GM21529 (cell line): Measurements from ENCODE around the gene RAD9B.
A peak's percentile ranks its signal among the peaks of the same experiment; 100 is the strongest.
"Not testable (repeated sequence)": the region's sequence is repeated elsewhere in the genome, so short reads cannot be mapped to it uniquely, and the experiment has no call there.

ENCODE experiments used
- ATAC-seq: cut with Tn5 transposase; IDR thresholded peaks from one replicate; pipeline ENCODE4 v1.9.1; 2021; ENCODE audit not compliant: unreplicated experiment

The RAD9B gene

DNA sequence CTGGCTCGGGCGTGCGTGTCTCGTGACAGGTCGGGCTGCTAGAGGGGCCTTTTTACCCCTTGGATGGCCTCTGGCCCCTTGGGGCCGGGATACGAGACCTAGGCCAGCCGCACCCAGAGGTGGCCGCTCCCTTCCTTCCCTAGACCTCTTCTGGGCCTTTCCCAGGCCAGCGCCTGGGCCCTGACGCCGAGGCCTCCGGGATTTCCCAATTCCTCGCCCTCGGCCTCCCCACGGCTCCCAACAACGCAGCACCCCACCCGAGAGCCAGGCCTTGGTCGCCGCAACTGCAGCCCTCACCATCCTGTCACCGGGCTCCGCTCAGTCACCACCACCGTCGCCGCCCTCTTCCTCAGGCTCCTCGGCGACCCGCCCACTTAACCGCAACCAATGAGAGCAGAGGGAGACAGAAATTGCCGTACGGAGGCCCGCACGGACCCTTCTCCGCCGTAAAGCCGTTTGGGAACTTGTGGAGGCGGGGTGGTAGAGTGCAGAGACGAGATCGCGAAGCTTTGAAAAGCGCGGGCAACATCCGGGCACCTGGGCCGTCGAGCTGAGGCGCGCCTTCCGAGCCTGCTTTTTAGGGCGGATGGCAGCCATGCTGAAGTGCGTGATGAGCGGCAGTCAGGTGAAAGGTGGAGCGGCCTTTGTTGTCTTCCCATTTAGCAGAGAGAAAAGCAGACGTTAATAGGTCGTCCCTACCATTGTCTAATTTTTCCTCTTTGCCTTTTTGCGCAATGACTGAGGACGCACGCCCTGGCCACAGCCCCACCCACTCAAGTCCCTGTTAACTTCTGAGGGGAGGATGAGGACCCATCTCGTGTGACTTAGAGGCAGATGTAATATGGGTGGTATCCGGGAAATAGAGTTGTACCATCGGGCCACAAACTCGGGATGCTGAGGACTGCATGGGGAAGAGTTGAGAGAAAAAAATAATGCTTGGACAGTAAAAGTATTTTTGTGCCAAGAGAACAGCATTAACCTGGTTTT lies at the start of gene RAD9B, which contains the start of gene VPS29:
RAD9B (plus strand) TSS at position 580 of the 987 bp plus-strand sequence; CDS start at position 587, 7 bp downstream.
VPS29 (minus strand) TSS at position 360 of the 987 bp plus-strand sequence; CDS start at position 300, 60 bp downstream.
- ATAC-seq = peak; percentile 91

DNA sequence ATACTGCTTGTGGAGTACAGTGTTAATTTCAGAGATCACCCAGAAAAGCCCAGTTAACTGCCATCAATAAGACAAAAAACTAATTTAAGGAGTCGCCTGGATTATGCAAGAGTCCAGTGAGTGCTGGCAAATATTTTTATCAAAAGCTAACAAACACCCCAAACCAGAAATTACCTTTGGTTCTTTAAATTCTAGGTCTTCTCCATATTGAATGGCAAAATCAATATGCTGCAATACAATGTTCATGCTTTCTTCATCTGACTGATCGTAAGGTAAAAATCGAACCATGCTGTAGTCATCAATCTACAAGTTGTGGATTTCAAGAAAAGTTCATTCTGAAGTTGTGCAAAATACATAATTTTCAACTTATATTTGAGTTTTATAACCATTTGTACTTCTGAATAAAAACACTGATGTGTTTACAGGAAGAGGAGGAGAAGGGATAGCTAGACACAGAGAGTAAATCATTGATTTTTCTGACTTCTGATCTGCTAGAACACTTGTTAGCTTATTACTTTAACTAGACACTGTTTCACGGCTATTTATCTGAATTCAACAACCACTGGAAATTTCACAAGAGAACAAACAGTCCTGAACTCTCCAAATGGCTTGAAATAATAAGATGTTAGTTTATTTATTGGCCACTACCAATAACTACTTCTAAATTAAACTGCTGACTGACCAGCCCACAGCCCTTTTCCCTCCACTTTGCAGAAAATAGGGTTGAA lies 48.4 kb upstream of the RAD9B start:
- ATAC-seq = no peak

DNA sequence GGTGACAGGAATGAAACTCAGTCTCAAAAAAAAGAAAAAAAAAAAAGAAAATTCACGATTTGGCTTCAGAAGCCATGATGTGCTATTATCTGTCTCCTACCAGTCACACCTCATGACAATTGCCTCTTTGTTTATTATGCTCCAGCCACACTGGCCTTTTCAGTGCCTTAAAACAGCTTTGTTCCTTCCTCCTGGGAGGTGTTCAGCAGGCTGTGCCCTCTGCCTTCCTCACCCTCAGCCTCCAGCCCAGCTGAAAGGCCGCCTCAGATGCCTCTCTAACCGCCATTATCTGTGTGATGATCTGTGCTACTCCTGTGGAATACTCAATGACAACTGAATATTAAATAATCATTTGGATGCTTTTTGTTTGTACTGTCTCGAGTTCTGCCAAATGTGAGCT lies 43.4 kb upstream of the RAD9B start:
- ATAC-seq = no peak

DNA sequence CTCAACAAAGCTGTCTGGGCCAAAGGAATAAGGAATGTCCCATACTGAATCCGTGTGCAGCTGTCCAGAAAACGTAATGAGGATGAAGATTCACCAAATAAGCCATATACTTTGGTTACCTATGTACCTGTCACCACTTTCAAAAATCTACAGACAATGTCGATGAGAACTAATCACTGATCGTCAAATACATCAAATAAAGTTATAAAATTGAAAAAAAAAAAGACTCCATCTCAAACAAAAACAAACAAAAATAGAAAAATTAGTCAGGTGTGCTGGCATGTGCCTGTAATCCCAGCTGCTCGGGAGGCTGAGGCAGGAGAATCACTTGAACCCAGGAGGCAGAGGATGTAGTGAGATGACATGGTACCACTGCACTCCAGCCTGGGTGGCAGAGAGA lies 40.9 kb upstream of the RAD9B start:
- ATAC-seq = not testable (repeated sequence)

DNA sequence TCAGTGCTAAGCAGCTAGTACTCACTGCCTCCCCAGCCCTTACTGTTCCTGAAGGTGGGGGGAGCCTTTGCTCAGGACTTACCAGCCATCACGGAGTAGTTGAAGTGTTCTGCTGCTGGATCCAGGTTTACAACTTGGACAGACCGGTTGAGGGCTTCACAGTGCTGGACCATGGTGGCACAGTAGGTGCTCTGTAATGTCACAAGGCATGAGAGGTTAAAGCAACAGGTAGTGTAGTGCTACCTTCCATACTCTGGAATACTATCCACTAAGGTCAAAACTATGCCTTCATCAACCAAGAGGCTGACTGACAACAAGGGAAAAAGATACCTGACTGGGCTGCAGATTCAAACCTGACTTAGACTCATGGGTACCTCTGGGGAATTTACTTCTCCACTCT lies 37.1 kb upstream of the RAD9B start:
- no peak for ATAC-seq

DNA sequence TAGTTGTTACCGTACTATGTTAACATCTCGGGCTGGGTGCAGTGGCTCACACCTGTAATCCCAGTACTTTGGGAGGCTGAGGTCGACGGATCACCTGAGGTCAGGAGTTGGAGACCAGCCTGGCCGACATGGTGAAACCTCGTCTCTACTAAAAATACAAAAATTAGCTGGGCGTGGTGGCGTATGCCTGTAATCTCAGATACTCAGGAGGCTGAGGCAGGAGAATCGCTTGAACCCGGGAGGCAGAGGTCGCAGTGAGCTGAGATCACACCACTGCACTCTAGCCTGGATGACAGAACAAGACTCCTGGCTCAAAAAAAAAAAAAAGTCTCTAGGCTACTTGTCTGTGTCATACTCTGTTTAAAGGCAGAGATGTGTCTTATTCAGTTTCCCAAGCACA lies 36.4 kb upstream of the RAD9B start:
- not testable (repeated sequence) for ATAC-seq

DNA sequence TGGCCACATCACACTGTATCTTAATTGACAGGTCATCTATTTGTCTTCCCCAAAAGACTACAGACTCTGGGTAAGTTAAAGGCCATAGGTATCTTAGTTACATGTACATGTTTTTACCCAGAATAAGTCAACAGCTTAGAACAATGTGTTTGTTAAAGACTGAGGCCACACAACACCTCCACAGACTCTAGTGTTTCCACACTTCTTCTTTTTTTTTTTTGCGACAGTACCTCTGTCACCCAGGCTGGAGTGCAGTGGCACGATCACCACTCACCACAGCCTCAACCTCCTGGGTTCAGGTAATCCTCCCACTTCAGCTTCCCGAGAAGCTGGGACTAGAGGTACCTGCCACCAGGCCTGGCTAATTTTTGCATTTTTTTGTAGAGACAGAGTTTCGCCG lies 35.3 kb upstream of the RAD9B start:
- ATAC-seq = no peak

DNA sequence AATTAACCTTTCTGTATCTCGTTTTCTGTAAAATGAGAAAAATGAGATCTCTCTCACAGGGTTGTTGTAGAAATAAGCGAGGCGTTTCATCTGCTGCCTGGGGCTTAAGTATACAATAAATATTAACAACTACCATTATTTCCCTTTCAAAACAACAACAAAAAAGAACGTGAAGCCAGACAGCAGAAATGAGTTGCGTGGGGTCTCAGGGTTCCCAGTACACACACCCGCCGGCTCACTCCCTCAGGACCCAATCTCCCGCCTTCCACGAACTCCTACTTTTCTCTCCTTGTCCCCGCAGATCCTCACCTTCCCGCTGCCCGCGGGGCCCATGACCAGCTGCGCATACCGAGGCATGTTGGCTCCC lies 34.3 kb upstream of the RAD9B start:
- ATAC-seq = no peak

DNA sequence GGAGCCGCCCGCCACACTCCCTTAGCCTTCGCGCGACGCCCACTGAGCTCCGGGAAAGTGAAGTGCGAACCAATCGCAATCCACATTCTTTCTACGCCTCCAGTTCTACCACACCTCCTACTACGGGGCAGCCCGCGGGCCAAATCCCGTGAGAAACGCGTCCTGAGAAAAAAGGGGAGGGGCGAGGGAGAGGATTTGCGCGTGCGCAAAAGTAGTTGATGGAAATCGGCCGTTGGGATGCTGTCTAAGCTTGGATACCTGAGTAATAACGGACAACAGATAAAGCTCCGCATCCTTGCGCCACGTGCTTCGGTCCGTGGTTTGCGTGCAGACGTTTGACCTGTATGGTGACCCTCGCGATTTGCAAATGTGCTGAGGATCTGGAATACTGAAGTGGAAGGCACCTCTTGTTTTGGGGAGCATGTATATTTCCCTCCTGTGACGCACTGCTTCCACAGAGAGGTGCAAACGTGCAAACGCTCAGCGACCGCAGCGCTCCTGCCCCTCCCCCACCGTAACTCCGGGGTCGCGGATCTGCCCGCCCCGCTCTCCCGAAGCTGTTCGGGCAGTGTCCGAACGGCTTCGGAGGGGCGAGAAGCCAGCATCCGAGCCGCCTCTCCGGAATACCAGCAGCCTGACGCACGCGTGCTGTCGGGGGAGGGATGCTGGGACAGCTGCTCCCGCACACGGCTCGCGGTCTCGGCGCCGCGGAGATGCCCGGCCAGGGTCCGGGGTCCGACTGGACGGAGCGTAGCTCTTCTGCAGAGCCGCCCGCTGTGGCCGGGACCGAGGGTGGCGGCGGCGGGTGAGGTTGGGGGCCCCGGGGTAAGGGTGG lies 33.7 kb upstream of the RAD9B start, which contains the start of the genes FAM216A and GPN3:
FAM216A (plus strand) TSS at position 632 of the 835 bp plus-strand sequence; CDS start at position 663, 31 bp downstream.
GPN3 (minus strand) TSS at position 44 of the 835 bp plus-strand sequence. CDS start 54 bp downstream, outside the sequence.
- peak; percentile 67 for ATAC-seq

DNA sequence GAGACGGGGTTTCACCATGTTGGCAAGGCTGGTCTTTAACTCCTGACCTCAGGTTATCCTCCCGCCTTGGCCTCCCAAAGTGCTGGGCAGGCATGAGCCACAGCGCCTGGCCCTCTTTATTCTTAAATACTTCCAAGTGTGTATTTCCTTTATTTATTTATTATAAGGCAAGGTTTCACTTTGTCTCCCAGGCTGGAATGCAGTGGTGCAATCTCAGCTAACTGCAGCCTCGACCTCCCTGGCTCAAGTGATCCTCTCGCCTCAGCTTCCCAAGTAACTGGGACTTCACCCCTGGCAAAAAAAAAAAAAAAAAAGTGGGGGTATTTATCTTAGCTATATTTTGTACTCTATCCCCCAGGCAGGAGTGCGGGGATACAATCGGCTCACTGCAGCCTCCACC lies 26.7 kb upstream of the RAD9B start:
- no peak for ATAC-seq

DNA sequence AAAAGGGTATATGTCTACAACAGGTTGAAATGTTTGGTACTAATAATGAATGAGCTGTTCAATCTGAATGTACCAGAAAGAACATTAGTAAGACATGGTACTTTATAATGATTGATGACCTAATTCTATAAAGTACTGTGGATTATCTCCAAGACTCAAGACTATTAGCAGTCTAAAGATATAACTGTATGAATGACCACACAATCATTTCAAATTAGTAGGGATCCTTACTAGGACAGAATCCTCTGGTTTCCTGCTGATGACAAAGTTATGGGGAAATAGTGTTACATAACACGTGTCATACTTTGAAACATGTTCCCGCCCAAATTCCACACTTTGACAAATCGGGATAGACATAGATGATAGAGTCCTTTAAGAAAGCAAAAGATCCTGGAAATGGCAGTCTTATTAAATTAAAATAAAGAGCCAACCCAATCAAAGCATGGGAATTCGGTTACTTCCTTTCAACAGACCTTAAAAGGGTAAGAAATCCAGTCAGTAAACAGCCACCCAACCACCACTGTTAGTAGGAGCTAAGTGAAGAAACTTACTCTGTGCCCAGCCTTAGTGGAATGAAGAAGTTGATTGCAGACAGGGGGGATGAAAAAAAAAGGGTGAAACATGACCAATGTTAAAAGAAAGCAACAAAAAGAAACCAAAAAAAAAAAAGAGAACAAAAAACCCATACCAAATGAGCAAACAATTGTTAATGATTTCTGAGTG lies 3.0 kb upstream of the RAD9B start:
- no peak for ATAC-seq

DNA sequence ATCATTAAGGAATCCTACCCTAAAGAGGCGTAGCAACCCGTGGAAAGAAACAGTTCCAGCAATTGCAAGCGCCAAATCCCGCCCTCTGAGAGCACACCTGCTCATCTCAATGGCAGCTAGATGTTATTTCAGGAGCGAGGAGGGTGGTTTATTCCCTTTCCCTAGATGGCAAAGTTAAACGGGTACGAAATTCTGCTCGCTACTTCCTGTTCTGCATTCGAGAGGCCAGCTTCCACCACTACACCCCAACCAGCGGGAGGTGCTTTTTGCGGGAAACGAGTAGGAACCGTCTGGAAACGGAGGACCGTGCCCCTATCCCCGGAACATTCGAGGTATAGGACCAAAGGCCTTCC lies 756 bp upstream of the RAD9B start:
- peak; percentile 23 for ATAC-seq

DNA sequence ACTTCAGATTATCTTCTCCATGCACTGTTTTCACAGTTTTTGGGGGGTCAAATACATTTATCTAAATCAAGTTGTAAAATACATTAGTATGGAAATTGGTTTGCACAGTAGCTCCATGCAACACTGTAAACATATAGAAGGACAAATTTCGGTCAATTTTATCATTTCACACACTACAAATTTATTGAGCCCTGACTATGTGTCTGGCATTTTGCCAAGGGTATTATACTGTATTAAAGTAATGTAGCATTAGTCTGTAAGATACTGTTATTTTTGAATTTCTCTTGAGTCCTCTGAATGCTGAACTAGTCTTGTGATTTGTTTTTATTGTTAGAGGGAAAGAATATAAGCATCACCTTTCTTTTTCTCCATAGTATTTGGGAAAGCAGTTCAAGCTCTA lies 1.3 kb downstream of the RAD9B start:
- ATAC-seq = no peak

DNA sequence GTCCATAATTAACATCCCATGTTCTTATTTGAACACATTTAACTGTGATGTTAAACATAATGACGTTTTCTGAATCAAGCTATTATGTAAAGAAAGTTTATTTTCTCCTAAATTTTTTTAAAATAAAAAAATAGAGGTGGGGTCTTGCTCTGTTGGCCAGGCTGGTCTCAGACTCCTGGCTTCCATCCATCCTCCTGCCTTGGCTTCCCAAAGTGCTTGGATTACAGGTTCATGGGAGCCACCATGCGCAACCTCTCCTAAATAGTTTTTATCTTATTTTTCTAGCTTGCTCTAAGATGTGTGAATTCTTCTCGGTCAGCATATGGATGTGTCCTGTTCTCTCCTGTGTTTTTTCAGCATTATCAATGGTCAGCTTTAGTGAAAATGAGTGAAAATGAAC lies 3.2 kb downstream of the RAD9B start:
- ATAC-seq = no peak

DNA sequence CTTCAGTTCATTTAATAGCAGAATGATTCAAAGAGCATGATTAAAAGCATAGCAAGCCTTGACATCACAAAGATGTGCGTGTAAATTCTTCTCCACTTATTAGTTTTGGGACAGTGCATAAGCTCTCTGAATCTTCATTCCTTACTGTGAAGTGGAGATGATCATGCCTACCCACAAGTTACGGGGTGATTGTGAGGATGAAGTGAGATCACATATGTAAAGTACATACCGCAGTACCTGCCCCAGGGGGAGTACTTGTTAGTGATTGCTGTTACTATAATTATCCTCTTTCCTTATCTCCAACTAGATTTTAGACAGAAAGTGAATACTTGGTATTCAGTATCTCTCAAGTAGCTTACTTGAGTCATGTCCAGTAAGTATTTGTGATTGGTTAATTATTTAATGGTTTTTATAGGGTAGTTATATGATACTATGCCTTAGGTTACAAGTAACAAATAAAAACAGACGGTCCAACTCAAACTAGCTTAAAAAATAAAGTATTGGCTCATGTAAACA lies 6.0 kb downstream of the RAD9B start:
- no peak for ATAC-seq

DNA sequence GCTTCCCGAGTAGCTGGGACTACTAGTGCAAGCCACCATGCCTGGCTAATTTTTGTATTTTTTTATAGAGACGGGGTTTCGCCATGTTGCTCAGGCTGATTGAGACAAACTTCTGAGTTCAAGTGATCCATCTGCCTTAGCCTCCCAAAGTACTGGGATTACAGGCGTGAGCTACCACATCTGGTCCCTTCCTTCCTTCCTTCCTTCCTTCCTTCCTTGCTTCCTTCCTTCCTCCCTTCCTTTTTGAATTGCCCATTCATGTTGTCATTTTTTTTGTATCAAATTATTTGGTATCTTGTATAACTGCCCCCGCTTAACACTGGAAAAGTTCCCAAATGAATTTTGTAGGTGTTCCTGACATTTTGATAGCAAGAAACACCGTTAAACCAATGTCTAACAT lies 11.7 kb downstream of the RAD9B start:
- no peak for ATAC-seq

DNA sequence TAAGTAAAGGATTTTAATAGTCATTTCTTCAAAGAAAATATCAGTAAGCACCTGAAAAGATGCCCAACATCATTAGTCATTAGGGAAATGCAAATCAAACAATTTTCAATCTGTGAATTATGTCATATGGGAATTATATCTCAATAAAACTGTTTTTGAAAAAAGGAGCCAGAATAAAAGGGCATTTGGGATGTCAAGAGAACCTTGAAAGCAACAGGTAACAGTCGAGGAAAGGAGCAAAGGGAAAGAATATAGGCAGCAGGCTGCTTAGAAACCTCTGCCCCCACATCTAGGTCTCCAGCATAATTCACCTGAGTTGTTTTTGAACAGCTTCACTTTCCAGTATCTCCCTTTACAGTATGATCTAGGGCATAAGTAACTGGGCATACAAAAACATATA lies 12.2 kb downstream of the RAD9B start:
- no peak for ATAC-seq

DNA sequence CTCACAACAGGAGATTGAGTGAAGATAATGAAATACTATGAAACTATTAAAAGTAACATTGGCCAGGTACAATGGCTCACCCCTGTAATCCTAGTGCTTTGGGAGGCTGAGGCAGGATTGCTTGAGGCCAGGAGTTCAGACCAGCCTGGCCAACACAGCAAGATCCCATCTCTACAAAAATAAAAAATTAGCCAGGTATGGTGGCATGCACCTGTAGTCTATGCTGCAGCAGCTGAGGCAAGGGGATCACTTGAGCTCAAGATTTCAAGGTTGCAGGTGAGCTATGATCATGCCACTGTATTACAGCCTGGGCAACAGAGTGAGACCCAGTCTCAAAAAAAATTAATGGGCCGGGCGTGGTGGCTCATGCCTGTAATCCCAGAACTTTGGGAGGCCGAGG lies 14.9 kb downstream of the RAD9B start:
- no peak for ATAC-seq

DNA sequence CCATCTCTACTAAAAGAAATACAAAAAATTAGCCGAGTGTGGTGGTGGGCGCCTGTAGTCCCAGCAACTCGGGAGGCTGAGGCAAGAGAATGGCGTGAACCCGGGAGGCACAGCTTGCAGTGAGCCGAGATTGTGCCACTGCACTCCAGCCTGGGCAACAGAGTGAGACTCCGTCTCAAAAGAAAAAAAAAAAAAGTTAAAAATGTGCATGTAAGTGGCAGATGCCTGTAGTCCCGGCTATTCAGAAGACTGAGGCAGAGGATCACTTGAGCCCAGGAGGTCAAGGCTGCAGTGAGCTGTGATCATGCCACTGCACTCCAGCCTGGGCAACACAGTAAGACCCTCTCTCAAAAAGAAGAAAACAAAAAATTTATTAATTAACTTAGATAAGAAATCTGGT lies 15.9 kb downstream of the RAD9B start:
- not testable (repeated sequence) for ATAC-seq
